ENCODE results near the gene PSD4. TPM values are rescaled to one million over a fixed set of nuclear protein-coding genes. Genes with fewer than 3 reads are reported as not detected.

PSD4 gene
- total RNA-seq, 1 experiment from 2014 or later, result 12.6 TPM

GRCh38 chr2:113126845-113127645 lies 46.7 kb upstream of the PSD4 start, which contains the start of gene IL1RN:
IL1RN (plus strand) TSS chr2:113127598; CDS start chr2:113127625, 27 bp downstream.
- Histone ChIP-seq H3K9me3 (ENCODE audit: control insufficient read depth in 1 of 2, insufficient read depth in 1 of 2, low read depth in 1 of 2, low read length in 2 of 2) (no peaks in the 10 kb centered on the region), H3K27ac (ENCODE audit: low read depth, low read length) (no peak within 1 kb of the TSS), H3K4me3 (replicated peaks in 1 of 2; ENCODE audit: low read depth in 1 of 2, low read length in 2 of 2) (no peak within 1 kb of the TSS), H3K4me1 (ENCODE audit: control insufficient read depth in 1 of 2, insufficient read depth in 2 of 2, low read length in 2 of 2) (peaks cover 5 to 18% of the 10 kb centered on the region in 2 experiments), H3K4me2 (ENCODE audit: low read length) (no peak within 1 kb of the TSS), H3K79me2 (ENCODE audit: insufficient read depth, low read length) (no peaks in the 10 kb centered on the region), H2AFZ (ENCODE audit: low read depth, low read length, poor library complexity, severe bottlenecking) (no peak within 1 kb of the TSS), H3K27me3 (ENCODE audit: insufficient read depth, low read length) (no peaks in the 10 kb centered on the region), H3K36me3 (ENCODE audit: control insufficient read depth in 1 of 2, insufficient read depth in 2 of 2, low read length in 2 of 2) (no peaks in the 10 kb centered on the region), H3K9me2 (ENCODE audit: insufficient read depth) (no peaks in the 10 kb centered on the region), H4K20me1 (ENCODE audit: insufficient read depth) (no peaks in the 10 kb centered on the region), H3K9ac (ENCODE audit: low read length) (no peak within 1 kb of the TSS)
- intact Hi-C loops (cut with micrococcal nuclease), result no loop called here
- ChIA-PET POLR2A (no interaction called here), CTCF (no interaction called here), RAD21 (ENCODE audit: low non-redundant PET in 1 of 2, low total read pairs in 2 of 2, uncharacterized antibody in 2 of 2, unreplicated experiment in 2 of 2) (no interaction called here)
- TF ChIP-seq EZH2phosphoT487 (IDR thresholded peaks at IDR 0.05; ENCODE audit: borderline replicate concordance), result no peak
- no peak for TF ChIP-seq YY1 (IDR thresholded peaks at IDR 0.05; ENCODE audit: extremely low read depth, insufficient replicate concordance, low read depth, low read length)
- no peak for TF ChIP-seq POLR2A (IDR thresholded peaks at IDR 0.05; ENCODE audit: borderline replicate concordance, extremely low read depth, insufficient read depth, insufficient read length)
- no peak for TF ChIP-seq CEBPB (IDR thresholded peaks at IDR 0.05; ENCODE audit: low read depth)
- TF ChIP-seq EZH2 (IDR thresholded peaks at IDR 0.05), result no peak
- TF ChIP-seq REST (IDR thresholded peaks at IDR 0.05; ENCODE audit: low read depth), result no peak
- no peak for TF ChIP-seq ZFX (IDR thresholded peaks at IDR 0.05)
- no peak for TF ChIP-seq JUND (IDR thresholded peaks at IDR 0.05)
- TF ChIP-seq ZNF274 (IDR thresholded peaks at IDR 0.05; ENCODE audit: low read depth, low read length), result no peak
- TF ChIP-seq SIN3A (IDR thresholded peaks at IDR 0.05; ENCODE audit: low read depth), result no peak
- TF ChIP-seq SP1 (IDR thresholded peaks at IDR 0.05; ENCODE audit: low read depth), result no peak
- ATAC-seq (no peak), DNase-seq (ENCODE audit: low read depth, low spot score) (no peak)
- BruUV-seq (replicated peaks), result no TSS peak

All from HCT116 (cell line).